H1 (cell line): Measurements from ENCODE around the gene RAMP3. TPM values are rescaled to one million over a fixed set of nuclear protein-coding genes. Genes with fewer than 3 reads are reported as not detected.

Source experiments
- CTCF ChIA-PET: fragments of 300-600 bp; sonication (Branson Sonifier 250); formaldehyde crosslinking; loops from one replicate; lab custom pipeline; 2021; ENCODE audit not compliant: partially characterized antibody; lab: Charles Lee
- POLR2A ChIA-PET: fragments of 300-600 bp; sonication (Branson Sonifier 250); formaldehyde crosslinking; loops from one replicate; lab custom pipeline; 2021; ENCODE audit warnings: inconsistent platforms; ENCODE audit not compliant: partially characterized antibody; lab: Charles Lee
- DNase-seq, 2 experiments: peaks; one replicate each; pipeline versions ENCODE4 v3.0.0 to v3.0.0-alpha.2; 2010 to 2022; ENCODE audit warnings: low spot score in 2 of 2, low read depth in 1 of 2, mixed read lengths in 1 of 2
- FAIRE-seq: peaks from 2 replicates; lab custom pipeline; 2011; peaks lifted over from hg19 to GRCh38; lab: Jason Lieb, UNC
- H2AFZ ChIP-seq: 2 replicates; pipeline ENCODE4 v1.8.1; 2012; ENCODE audit warnings: low read length, inconsistent platforms
- H2AK5ac ChIP-seq: 2 replicates; pipeline ENCODE4 v1.6.1; 2013; ENCODE audit warnings: low read depth, low read length
- H2BK120ac ChIP-seq: replicated peaks from 2 replicates; pipeline ENCODE3; 2013; ENCODE audit warnings: low read depth, low read length, inconsistent platforms
- H2BK12ac ChIP-seq: 2 replicates; pipeline ENCODE4 v1.6.1; 2013; ENCODE audit warnings: low read depth, low read length
- H2BK15ac ChIP-seq: 2 replicates; pipeline ENCODE4 v1.6.1; 2013; ENCODE audit warnings: low read length
- H2BK20ac ChIP-seq: 2 replicates; pipeline ENCODE4 v1.6.1; 2013; ENCODE audit warnings: low read length
- H2BK5ac ChIP-seq: 2 replicates; pipeline ENCODE4 v1.6.1; 2013; ENCODE audit warnings: low read depth, low read length
- H3K14ac ChIP-seq: 2 replicates; pipeline ENCODE4 v1.6.1; 2013; ENCODE audit warnings: inconsistent platforms; ENCODE audit not compliant: insufficient read length
- H3K18ac ChIP-seq: 2 replicates; pipeline ENCODE4 v1.6.1; 2013; ENCODE audit warnings: low read length; ENCODE audit errors: extremely low read depth
- H3K23ac ChIP-seq: 2 replicates; pipeline ENCODE4 v1.6.1; 2013; ENCODE audit warnings: inconsistent platforms; ENCODE audit not compliant: insufficient read length
- H3K23me2 ChIP-seq: 2 replicates; pipeline ENCODE4 v1.6.1; 2013; ENCODE audit warnings: low read depth, low read length
- H3K27ac ChIP-seq: 2 replicates; pipeline ENCODE4 v1.6.1; 2011; ENCODE audit warnings: low read depth, low read length, inconsistent platforms
- H3K27me3 ChIP-seq, 4 experiments: replicated peaks in 1 of 4; 1 replicate in 1 of 4; 2 replicates in 3 of 4; pipeline versions ENCODE4 v1.6.1 to v1.8.1; 2011 to 2013; ENCODE audit warnings: low read length in 3 of 4, mild to moderate bottlenecking in 3 of 4, inconsistent platforms in 2 of 4, mixed read lengths in 2 of 4, moderate library complexity in 1 of 4; ENCODE audit not compliant: control insufficient read depth in 3 of 4, insufficient read depth in 3 of 4; ENCODE audit errors: extremely low read depth in 1 of 4
- H3K36me3 ChIP-seq, 4 experiments: 2 replicates each; pipeline versions ENCODE4 v1.6.1 to v1.8.1; 2011 to 2013; ENCODE audit warnings: mild to moderate bottlenecking in 4 of 4, low read length in 3 of 4, moderate library complexity in 2 of 4, control low read depth in 1 of 4, inconsistent platforms in 1 of 4; ENCODE audit not compliant: insufficient read depth in 4 of 4, control insufficient read depth in 2 of 4
- H3K4ac ChIP-seq: replicated peaks from 2 replicates; pipeline ENCODE3; 2013; ENCODE audit warnings: low read length, low read depth, mixed read lengths, inconsistent platforms; ENCODE audit not compliant: insufficient read length
- H3K4me1 ChIP-seq, 4 experiments: replicated peaks in 1 of 4; 1 replicate in 1 of 4; 2 replicates in 3 of 4; pipeline versions ENCODE4 v1.6.1 to v1.8.1; 2011 to 2013; ENCODE audit warnings: low read length in 3 of 4, inconsistent platforms in 2 of 4, mixed read lengths in 1 of 4; ENCODE audit not compliant: insufficient read depth in 4 of 4, control insufficient read depth in 3 of 4
- H3K4me2 ChIP-seq, 2 experiments: 2 replicates each; pipeline versions ENCODE4 v1.6.1 to v1.8.1; 2011 to 2013; ENCODE audit warnings: low read depth in 2 of 2, low read length in 2 of 2, control low read depth in 1 of 2, inconsistent platforms in 1 of 2, mild to moderate bottlenecking in 1 of 2; ENCODE audit not compliant: insufficient read depth in 1 of 2
- H3K4me3 ChIP-seq, 4 experiments: fragments of 200-600, 300-600 bp in 1 of 4; sonication (generic), shearing (Covaris generic), sonication (Bioruptor Twin) in 1 of 4; 2 replicates each; pipeline versions ENCODE4 v1.5.1 to v1.8.1; 2011 to 2016; ENCODE audit warnings: low read length in 4 of 4, low read depth in 3 of 4, control low read depth in 2 of 4, inconsistent platforms in 2 of 4, mild to moderate bottlenecking in 2 of 4, mixed read lengths in 1 of 4, moderate library complexity in 1 of 4; ENCODE audit not compliant: insufficient read depth in 2 of 4; ENCODE audit errors: extremely low read depth in 1 of 4
- H3K56ac ChIP-seq: replicated peaks from 2 replicates; pipeline ENCODE3; 2013; ENCODE audit warnings: low read depth, mild to moderate bottlenecking, mixed read lengths, low read length, inconsistent platforms; ENCODE audit not compliant: insufficient read length
- H3K79me1 ChIP-seq: 2 replicates; pipeline ENCODE4 v1.6.1; 2013; ENCODE audit warnings: low read depth, low read length, control low read depth
- H3K79me2 ChIP-seq, 2 experiments: 2 replicates each; pipeline versions ENCODE4 v1.6.1 to v1.8.1; 2012 to 2013; ENCODE audit warnings: low read length in 2 of 2, mild to moderate bottlenecking in 2 of 2, inconsistent platforms in 1 of 2; ENCODE audit not compliant: insufficient read depth in 2 of 2, control insufficient read depth in 1 of 2
- H3K9ac ChIP-seq, 4 experiments: replicated peaks in 1 of 4; 1 replicate in 1 of 4; 2 replicates in 3 of 4; pipeline versions ENCODE4 v1.6.1 to v1.8.1; 2011 to 2013; ENCODE audit warnings: low read depth in 3 of 4, low read length in 3 of 4, control low read depth in 2 of 4, mild to moderate bottlenecking in 2 of 4, moderate library complexity in 2 of 4, inconsistent platforms in 1 of 4; ENCODE audit errors: extremely low read depth in 1 of 4
- H3K9me3 ChIP-seq, 2 experiments: 2 replicates each; pipeline versions ENCODE4 v1.6.1 to v1.8.1; 2012 to 2013; ENCODE audit warnings: mild to moderate bottlenecking in 2 of 2, moderate library complexity in 2 of 2, control low read depth in 1 of 2, inconsistent platforms in 1 of 2, low read depth in 1 of 2, low read length in 1 of 2, mixed read lengths in 1 of 2; ENCODE audit not compliant: insufficient read depth in 2 of 2
- H4K20me1 ChIP-seq, 2 experiments: replicated peaks in 1 of 2; 2 replicates each; pipeline versions ENCODE3 to v1.8.1; 2011 to 2013; ENCODE audit warnings: inconsistent platforms in 2 of 2, low read length in 2 of 2, mild to moderate bottlenecking in 1 of 2; ENCODE audit not compliant: insufficient read depth in 2 of 2, control insufficient read depth in 1 of 2
- H4K5ac ChIP-seq: 2 replicates; pipeline ENCODE4 v1.6.1; 2013; ENCODE audit warnings: low read length, low read depth, mixed read lengths, inconsistent platforms; ENCODE audit not compliant: insufficient read length
- H4K8ac ChIP-seq: 2 replicates; pipeline ENCODE4 v1.8.0; 2013; ENCODE audit warnings: mild to moderate bottlenecking, moderate library complexity, low read length, inconsistent platforms; ENCODE audit not compliant: insufficient read depth; ENCODE audit errors: extremely low read depth
- H4K91ac ChIP-seq: replicated peaks from 2 replicates; pipeline ENCODE3; 2013; ENCODE audit warnings: low read length, mixed read lengths, inconsistent platforms; ENCODE audit not compliant: insufficient read length
- KDM4A ChIP-seq: IDR thresholded peaks from one replicate; pipeline ENCODE4 v1.7.1; 2012; ENCODE audit warnings: low read depth, mild to moderate bottlenecking, moderate library complexity, low read length, inconsistent platforms; ENCODE audit not compliant: severe bottlenecking
- RBBP5 ChIP-seq: IDR thresholded peaks from 2 replicates; pipeline ENCODE4 v1.7.1; 2012; ENCODE audit warnings: low read depth, mild to moderate bottlenecking, inconsistent platforms, low read length, moderate library complexity, borderline replicate concordance
- TAF7 ChIP-seq: optimal IDR thresholded peaks from 2 replicates; pipeline ENCODE3; 2011; ENCODE audit warnings: low read depth, mild to moderate bottlenecking, inconsistent platforms, low read length, moderate library complexity, borderline replicate concordance
- WGBS, 2 experiments: shearing (Covaris generic) in 1 of 2; methylation state at CpG; one replicate each; pipeline versions ENCODE4 v1.1.6 to v1.1.7; 2013 to 2015; ENCODE audit warnings: low lambda C conversion rate in 2 of 2, mixed read lengths in 2 of 2, inconsistent platforms in 1 of 2, low coverage in 1 of 2, missing lambda C conversion rate in 1 of 2; ENCODE audit not compliant: insufficient replicate concordance in 2 of 2, insufficient coverage in 1 of 2, insufficient read length in 1 of 2; ENCODE audit errors: extremely low coverage in 1 of 2, missing lambda C conversion rate in 1 of 2; 5-methylcytosine and 5-hydroxymethylcytosine counted together
- polyA plus RNA-seq, 7 experiments: library from polyadenylated mRNA; depleted of rRNA in 3 of 7; stranded (reverse) in 5 of 7; unstranded in 2 of 7; fragments of >200 nt in 5 of 7; fragments of 200-250 nt in 2 of 7; gene quantifications; 1 replicate in 5 of 7; 2 replicates in 1 of 7; 4 replicates in 1 of 7; pipeline versions ENCODE4 v1.2.1 to v1.2.3, GENCODE V29; 2011 to 2013; ENCODE audit warnings: missing spikeins in 2 of 7, mixed read lengths in 2 of 7
- total RNA-seq: library from RNA; stranded (reverse); fragmentation: NEBNext Ultra II Directional; extraction: Animal tissue kit (Norgen Biotek cat#: 25700); gene quantifications from 2 replicates; pipeline ENCODE4 v1.2.1, GENCODE V29; 2021

Gene RAMP3
- total and polyA plus RNA-seq, 2 of the 8 experiments (the other 6 are each of a cell fraction or from before 2014, with no cell fraction given) = 0.88 to 0.98 TPM

GRCh38 chr7:45157286-45157652 lies 322 bp upstream of the RAMP3 start:
- H2AK5ac ChIP-seq = no peak overlapping the region
- H3K79me2 ChIP-seq = no peaks in the 10 kb centered on the region
- H2BK20ac ChIP-seq = no peak overlapping the region
- no peak overlapping the region for H3K56ac ChIP-seq
- no peak overlapping the region for H2BK5ac ChIP-seq
- H4K8ac ChIP-seq = no peak overlapping the region
- H3K27ac ChIP-seq = no peak overlapping the region
- DNase-seq (peak in 1 of 2 experiments; percentile 57), FAIRE-seq (no peak)
- H4K91ac ChIP-seq = no peak overlapping the region
- no peak overlapping the region for H3K4ac ChIP-seq
- POLR2A ChIA-PET = interaction anchor here (1.0 to 1.2 kb wide), 2 partner anchors 46 to 103 kb away, joined by 3 to 4 read pairs; partner anchors contain the start of gene TBRG4
- no peaks in the 10 kb centered on the region for H3K9me3 ChIP-seq
- H4K5ac ChIP-seq = no peak overlapping the region
- no peak overlapping the region for H3K18ac ChIP-seq
- no peak overlapping the region for H2BK15ac ChIP-seq
- no peaks in the 10 kb centered on the region for H3K36me3 ChIP-seq
- H3K4me1 ChIP-seq = peaks cover 0 to 5% (median 0%) of the 10 kb centered on the region in 4 experiments; a peak in 3 of 7 replicates
- H3K4me3 ChIP-seq = peak overlapping the region; percentile 51 to 83 (median 53)
- H2AFZ ChIP-seq = no peak overlapping the region
- H3K14ac ChIP-seq = no peak overlapping the region
- H2BK12ac ChIP-seq = peak overlapping the region; percentile 19; the same call in 1 of the 2 replicates
- CTCF ChIA-PET = interaction anchor here (0.9 to 6.2 kb wide), 4 partner anchors 22 to 103 kb away, joined by 3 to 56 read pairs (median 4); no protein-coding TSS in a partner anchor
- TF ChIP-seq KDM4A (peak; percentile 61), RBBP5 (no peak), TAF7 (no peak)
- TF ChIP-seq, all 59 proteins: peak for 1
- H3K23ac ChIP-seq = no peak overlapping the region
- peaks cover 0 to 24% (median 16%) of the 10 kb centered on the region in 4 experiments; a peak in 5 of 7 replicates for H3K27me3 ChIP-seq
- H3K23me2 ChIP-seq = peaks cover 6% of the 10 kb centered on the region
- WGBS, 2 experiments = no CpG with 5 or more reads among the region's 14 CpGs
- H4K20me1 ChIP-seq = peaks cover 0 to 7% of the 10 kb centered on the region in 2 experiments
- H2BK120ac ChIP-seq = no peak overlapping the region
- H3K9ac ChIP-seq = no peak overlapping the region
- H3K4me2 ChIP-seq = peak overlapping the region; percentile 34 to 77
- H3K79me1 ChIP-seq = no peaks in the 10 kb centered on the region
